ENCODE data around the gene TMEM240.
"Not testable (repeated sequence)": the region's sequence is repeated elsewhere in the genome, so short reads cannot be mapped to it uniquely, and the experiment has no call there.

TMEM240 gene

DNA sequence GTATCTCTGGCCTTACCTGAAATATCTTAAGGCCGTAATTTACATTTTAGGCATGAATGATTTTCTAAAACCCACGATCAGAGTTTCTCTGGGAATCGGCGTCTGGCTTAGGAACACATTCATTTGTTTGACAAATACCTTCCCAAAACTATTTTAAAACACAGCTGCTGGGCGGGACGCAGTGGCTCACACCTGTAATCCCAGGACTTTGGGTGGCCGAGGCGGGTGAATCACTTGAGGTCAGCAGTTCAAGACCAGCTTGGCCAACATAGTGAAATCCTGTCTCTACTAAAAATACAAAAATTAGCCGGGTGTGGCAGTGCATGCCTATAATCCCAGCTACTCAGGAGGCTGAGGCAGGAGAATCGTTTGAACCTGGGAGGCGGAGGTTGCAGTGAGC is 16.5 kb upstream of the TMEM240 start:
- not testable (repeated sequence) for DNase-seq

DNA sequence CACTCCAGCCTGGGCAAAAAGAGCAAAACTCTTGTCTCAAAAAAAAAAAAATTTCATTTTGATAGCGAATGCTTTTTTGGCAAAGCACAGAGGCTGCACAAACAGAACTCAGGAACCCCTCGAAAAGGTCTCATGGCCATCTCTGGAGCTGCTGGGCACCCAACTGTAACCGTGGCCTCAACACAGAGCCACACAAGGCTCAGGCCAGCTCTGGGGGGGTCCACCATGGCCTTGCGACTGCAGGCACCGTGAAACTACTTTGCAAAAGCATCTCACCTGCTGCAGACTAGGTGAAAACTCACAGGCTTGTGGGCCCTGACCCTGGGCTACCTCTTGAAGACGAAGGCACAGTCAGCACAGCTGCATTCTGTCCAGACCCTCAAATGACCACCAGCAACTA is 16.1 kb upstream of the TMEM240 start:
- DNase-seq: no peak

DNA sequence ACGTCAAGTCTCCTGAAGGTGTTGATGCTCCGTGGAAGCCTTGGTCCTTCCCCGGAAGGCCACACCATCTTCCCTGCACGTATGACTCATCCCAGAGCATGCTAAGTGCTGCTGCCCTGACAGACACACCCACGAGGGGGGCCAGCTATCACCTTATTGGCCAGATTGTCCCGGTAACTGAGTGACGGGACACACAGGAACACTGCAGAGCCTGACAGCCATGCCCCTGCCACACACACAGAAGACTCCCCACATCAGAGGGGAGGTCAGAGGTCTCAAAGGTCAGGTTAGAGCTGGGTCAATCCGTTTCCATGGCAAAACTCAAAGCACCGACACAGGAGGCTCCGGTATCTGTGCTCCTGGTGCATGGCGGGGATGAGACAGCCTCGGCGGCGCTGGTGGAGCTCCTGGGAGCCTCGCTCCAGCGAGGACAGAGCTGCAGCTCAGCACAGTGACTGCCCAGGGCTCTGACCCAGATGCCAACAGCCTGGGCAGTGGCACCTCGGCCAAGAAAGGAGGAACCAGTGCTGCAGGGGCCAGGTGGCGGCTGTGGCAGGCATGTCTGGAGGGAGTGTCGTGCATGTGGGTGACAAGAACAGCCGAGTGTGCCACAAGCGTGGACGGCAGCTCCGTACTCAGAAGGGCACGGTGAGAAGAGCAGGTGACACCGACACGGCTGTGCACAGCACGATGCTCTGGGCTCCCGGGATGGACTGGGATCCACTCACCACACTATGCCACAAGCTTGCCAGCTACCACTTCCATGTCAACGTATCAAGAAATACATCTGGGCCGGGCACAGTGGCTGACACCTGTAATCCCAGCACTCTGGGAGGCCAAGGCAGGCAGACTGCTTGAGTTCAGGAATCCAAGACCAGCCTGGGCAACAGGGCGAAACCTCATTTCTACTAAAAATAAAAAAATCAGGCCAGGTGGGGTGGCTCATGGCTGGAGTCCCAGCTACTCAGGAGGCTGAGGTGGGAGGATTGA is 14.8 kb upstream of the TMEM240 start:
- DNase-seq: no peak

DNA sequence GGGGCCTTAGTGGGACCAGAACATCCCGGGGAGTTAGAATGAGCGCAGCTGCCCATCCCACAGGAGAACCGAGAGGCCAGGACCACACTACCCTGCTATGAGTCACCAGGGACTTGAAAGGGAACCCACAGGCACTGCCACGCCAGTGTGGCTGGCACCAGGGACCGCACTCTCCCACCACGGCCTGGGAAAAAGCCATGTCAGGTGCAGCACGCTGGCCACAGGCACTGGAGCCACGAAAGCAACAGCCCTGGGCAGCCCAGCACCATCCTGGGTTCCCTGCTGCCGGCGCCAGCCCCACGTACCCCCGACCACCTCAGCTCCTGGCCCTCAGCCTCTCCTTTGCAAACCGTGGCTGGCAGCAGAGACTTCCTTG is 14.1 kb upstream of the TMEM240 start:
- no peak for DNase-seq

DNA sequence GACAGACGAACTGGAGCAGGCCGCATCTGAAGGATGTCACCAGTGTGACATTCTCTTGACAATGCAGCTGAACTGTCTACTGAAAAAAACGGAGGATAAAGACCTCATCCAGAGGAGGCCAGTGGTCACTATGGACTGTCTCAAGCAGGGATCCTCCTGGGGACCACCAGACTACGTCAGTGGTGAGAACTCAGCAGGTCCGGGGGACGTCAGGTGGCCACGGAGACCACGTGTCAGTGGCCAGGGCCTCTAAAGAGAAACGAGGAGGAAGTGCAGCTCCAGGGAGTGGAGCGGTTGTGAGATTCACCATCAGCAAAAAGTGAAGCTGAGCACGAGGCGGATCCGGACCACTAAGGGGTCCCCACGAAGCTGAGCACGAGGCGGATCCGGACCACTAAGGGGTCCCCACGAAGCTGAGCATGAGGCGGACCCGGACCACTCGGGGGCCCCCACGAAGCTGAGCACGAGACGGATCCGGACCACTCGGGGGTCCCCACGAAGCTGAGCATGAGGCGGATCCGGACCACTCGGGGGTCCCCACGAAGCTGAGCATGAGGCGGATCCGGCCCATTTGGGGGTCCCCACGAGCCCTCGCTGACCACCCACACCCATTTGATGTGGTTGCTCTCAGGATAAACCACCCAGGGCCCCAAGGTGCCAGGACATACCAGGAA is 13.5 kb upstream of the TMEM240 start:
- no peak for DNase-seq

DNA sequence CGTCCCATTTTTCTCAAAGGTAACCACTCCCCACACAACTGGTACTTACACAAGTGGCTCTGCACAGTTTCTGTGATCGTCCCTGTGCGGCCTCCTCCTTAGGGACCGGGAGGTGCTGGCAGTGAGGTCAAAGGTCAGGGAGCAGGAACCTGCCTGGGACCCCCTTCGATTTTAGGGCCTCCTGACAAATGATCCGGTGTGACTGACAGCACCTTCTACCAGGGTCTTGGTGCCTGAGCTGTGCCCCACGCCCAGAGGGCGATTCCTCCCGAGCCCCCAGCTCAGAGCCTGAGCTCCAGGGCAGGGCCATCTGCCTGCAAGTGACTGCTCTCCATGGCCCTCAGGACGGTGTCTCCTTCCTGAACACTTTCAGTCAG is 11.8 kb upstream of the TMEM240 start:
- no peak for DNase-seq

DNA sequence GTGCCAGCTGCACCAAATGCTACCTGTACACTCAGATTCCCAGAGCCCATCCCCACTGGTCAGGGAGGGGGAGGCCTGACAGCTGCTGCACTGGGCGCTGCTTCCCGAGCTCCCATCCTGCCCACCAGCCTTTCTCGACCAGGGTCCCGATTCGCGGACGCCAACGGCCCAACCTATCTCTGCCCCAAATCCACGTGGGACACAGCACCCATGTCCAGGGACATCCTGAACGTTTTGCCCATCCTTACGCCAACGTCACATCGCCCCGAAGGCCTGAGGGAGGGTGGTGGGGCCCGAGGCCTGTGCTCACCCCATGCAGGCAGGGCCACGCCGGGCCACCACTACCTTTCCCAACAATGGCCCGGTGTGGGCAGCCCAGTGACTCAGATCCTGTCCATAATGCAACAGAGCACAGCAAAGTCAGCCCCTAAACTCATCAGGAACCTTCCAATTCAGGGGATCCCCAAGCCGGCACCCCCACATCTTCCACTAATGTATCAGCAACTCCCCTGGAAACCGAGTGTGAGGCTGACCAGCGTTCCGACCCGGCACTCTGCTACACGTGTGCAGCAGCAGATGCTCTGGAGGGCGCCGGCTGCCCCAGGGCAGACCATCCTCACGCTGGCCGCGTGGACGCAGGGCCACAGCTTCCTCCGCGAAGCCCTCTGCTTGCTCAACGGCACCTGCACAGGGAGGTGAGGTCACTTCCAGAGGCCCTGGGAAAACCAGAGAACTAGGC is 11.3 kb upstream of the TMEM240 start:
- no peak for DNase-seq

DNA sequence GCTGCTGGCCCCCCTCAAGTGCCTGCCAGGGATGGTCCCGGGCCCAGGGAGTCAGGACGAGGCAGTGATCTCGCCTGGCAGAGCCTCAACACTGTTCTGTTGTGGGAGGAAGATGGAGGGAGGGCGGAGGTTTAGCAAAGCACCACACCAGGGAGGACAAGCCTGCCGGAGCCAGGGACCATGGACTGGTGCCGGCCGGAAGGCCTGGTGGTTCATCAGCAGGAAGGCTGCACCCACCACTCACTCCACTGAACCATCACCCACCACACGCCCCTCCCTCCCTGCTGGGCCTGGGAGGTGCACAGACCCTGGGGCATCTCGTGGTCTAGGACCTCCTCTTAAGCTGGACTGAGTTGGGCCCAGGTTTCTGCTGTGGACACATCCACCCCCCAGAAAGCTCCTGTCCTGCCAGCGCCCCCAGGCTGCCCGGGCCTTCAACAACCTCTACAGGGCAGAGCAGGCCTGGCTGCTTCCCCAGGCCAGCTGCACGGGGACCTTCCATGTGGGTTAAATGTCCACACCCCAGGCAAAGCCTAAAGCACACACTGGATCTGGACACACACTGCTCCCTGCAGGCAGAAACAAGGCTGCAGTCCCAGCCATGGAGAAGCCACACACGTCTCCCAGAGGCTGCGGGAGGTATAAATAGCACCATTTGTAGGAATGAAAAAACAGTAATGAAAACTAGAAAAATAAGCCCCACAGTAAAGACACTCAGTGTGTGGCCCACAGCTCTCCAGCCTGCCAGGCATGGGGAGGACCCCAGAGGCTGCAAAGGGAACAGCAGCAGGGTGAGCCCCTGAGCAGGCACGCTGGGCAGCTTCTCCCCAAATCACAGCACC is 10.4 kb upstream of the TMEM240 start:
- no peak for DNase-seq

DNA sequence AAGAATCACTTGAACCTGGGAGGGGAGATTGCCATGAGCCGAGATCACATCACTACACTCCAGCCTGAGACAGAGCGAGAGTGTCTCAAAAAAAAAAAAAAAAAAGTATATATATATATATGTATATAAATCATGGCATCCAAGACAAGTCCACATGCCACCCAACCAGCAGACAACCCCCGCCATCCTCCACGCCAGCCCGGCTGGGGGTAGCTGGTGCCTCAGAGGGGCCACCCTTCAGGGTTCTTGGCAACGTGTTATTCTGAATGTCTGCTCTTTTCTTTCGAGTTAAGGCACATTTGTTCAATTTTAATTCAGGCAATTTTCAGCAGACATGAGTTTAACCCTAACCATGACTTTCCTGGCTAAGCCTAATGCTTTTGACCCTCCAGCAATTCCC is 9.7 kb upstream of the TMEM240 start:
- DNase-seq: no peak

DNA sequence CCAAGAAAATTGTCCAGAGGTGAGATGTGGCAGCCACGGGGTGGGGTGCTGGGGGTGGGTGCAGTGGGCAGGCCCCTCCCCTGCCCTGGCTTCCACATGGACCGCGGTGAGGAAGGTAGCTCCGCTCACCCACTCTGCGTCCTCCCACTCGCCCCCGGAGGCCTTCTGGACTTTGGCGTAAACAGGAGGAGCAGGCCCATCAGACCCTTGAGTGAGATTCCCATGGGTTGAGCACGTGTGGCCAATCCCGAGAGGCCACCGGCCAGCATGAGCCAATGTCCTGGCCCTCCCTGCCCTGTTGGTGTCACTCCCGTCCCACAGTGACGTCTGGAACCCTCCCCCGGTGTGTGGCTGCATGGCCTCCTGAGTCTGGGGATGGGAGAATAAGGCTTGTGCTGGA is 8.2 kb upstream of the TMEM240 start:
- DNase-seq: no peak

DNA sequence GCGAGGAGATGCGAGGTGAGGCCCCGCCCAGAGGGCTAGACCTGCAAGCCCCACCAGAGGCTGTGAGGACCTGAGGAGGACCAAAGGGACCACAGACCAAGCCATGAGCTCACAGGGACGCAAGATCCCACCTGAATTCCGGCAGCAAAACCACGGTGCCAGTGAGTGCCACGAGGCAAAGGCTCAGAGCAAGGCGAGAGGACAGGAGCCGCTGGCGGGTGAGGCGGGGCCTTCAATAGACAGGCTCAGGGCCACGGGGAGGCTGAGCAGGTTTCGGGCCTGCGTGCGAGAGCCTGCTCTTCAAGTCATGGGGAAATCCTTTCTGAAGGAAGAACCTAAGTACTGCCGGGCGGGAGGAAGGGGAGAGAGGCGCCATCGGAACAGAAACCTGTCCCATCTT is 7.1 kb upstream of the TMEM240 start:
- no peak for DNase-seq

DNA sequence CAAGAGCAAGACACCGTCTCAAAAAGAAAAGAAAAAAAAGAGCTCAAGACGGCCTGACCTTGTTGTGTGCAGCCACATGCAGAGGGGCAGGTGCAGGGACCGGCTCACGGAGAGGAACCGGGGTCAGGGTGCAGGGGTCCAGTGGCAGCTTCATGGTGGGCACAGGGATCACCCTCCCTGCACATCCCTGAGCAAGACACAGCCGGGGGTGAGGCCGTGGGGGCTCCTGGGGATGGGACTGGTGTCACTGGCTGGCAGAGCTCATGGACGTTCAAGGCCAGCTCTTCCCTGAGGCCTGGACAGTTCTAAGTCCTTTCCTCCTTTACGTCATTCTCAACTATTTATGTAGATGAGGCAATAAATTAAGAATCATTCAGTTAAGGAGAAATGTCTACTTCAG is 6.6 kb upstream of the TMEM240 start:
- DNase-seq: no peak

DNA sequence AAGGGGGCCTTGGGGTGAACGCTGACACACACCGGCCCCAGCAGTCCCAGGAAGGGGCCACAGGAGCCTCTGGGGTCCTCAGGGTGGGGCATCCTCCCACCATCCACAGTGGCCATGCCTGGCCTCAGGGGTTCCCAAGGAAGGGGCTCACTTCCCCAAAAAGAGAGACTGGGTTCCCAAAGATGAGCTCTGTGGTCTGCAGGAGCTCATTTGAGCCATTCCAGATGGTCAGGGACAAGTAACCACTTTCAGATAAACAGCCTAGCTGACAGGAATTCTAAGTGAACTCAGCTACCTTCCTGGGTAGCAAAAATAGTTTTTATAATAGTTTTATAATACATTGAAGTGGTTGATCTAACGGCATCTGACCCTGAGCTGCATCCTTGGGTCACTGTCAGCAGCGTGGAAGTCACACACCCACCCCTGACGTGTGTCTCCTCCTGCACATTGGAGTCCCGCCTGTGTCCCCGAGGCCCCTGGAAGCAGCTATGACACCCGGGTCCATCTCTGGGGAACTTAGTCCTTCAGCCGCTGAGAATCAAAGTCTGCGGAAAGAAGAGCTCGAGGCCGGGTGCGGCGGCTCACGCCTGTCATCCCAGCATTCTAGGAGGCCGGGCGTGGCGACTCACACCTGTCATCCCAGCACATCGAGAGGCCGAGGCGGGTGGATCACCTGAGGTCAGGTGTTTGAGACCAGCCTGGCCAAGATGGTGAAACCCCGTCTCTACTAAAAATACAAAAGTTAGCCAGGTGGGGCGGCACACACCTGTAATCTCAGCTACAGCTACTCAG is 5.7 kb upstream of the TMEM240 start:
- DNase-seq: no peak

DNA sequence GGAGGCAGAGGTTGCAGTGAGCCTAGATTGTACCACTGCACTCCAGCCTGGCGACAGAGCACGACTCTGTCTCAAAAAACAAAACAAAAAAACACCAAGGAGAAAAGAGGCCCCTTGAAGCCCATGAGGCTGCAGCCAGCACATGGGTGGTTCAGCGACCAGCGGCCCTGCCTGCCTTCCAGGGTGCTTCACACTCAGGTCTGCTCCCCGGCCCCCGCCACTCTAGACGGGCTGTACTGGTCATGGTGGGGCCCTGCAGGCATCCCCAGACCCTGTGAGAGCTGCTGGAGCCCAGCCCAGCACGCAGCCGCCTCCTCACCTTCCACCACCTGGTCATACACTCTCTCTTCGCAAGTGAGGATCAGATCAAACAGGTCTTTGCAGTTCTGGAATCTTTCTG is 4.1 kb upstream of the TMEM240 start:
- no peak for DNase-seq

DNA sequence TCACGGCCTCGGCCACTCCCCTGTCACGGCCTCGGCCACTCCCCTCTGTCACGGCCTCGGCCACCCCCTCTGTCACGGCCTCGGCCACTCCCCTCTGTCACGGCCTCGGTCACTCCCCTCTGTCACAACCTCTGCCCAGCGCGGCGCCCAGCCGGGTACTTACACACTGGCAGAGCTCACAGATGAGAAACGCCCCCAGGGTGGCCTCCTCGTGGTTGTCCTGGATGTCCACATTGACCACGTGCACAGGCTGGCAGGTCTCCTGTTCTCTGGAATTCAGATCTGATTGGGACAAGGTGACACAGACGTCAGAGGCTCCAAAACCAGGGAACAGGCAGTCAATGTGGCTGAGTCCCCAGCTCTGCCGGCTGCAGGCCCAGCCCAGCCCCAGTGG is 3.3 kb upstream of the TMEM240 start:
- no peak for DNase-seq

DNA sequence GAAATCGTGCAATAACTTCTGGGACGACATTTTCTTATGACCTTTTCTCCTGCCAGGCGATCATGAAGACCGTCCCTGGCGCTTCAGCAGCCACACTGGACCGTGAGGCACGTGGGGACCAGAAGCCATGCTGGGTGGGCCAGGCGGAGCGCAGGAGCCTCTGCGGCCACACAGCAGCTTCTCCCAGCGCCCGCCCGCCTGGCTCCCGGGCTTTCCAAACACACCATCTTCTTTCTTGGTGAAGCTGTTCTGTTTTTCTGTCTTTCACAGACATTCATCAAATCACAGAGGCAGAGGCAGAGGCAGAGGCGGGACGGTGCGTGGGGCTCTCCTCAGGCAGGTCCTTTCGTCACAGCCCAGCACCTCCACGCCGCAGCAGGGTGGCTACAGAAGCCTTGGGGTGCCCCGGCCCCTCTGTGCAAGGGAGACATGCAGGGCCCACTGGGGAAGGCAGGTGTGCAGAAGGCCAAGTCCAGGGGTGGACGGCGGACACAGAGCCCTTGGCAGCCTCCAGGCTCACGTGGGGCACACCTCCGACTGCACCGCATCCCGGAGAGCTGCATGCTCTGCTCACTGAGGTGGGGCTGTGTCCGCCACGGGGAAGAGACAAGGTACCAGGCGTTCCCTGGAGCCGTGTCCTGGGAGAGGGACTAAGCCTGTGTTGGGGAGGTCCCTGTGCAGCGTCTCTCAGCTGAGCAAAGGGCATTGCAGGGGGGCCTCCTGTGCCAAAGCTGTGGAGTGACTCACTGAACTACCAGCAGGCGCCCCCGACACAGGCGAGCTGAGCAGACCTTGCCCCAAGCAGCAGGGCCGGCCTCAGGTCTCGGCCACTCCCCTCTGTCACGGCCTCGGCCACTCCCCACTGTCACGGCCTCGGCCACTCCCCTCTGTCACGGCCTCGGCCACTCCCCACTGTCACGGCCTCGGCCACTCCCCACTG is 2.6 kb upstream of the TMEM240 start:
- DNase-seq: no peak

DNA sequence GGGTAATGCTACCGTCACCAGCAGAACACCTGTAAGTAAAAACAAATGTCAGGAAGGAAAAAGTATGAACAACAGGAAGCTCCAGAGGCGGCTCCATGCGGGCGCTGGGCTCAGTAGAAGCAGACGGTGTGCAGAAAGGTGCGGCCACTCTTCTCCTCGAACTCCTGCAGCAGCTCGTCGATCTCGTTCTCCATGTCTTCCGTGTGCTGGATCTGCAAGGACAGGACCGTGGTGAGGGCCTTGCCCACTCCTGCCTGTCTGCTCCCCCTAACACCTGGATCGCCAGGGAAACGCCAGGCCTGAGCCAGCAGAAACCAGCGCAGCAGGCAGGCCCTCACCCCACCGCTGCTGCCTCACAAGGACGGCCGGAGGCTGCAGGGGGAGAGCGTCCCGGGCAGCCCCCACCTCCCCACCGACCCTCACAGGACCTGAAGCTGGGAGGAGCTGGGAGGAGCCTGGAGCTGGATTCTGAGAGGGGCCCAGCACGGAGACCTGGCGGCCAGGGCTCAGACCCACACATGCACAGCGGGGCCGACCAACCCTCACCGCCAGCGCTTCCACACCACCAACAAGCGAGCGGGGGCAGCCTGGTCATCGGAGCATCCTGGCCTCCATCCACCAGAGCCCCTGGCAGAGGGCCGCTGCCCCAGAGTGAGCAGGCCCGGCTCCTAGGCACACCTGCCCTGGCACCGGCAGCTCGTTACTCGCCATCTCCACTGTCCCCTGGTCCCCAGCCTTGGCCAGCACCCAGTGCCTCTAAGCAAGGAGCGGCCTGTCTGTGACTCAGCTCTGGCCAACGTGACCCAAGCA is 1.7 kb upstream of the TMEM240 start:
- no peak for DNase-seq

DNA sequence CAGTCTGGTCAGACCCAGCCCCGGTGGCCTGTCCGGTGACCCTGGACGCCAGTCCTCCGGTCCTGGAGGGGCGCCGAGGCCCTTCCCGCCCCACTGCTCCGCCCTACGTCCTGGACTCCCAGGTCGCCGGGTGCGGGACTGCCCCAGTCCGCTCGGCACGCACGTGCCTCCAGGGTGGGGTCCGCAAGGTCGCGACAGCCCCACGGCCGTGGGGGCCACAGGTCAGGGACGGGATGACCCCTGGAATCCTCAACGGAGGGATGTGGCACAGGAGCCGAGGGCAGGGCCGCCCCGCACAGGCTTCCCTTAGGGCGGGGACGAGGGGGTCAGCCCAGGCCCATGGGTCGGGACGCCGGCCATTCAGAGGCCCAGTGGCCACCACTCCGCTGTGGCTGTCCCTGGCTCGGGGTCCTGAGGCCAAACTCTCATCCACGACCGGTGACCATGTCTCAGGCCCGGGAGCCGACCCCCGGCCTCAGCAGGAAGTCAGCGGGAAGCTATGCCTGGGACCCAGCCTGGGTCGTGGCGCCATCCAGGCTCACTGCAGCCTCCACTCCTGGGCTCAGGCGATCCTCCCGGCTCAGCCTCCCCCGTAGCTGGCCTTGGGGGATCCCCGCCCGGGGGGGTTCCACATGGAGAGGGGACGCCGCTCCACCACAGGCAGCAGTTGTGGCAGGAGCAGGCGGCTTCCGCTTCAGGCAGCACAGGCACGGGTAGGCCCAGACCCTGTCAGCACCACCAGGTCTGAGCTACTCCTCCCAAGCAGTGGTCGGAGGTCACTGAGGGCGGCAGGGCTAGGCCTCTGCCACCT is 599 bp upstream of the TMEM240 start:
- no peak for DNase-seq

Data from bone marrow (tissue), 2 donors.